GM12878 (cell line): ENCODE data around the gene UNG. TPM values are rescaled to one million over a fixed set of nuclear protein-coding genes. Genes with fewer than 3 reads are reported as not detected.
A peak's percentile ranks its signal among the peaks of the same experiment; 100 is the strongest.

Experiments
- CUX1 ChIP-seq: IDR thresholded peaks from 2 replicates; pipeline ENCODE4 v1.6.1; 2012; ENCODE audit warnings: improper control_type of control experiment, low read depth, low read length; ENCODE audit not compliant: insufficient replicate concordance
- FOS ChIP-seq: IDR thresholded peaks from 3 replicates; pipeline ENCODE4 v1.6.1; 2011; ENCODE audit warnings: borderline replicate concordance; ENCODE audit not compliant: insufficient read length; ENCODE audit errors: extremely low read depth
- GABPA ChIP-seq: IDR thresholded peaks from 2 replicates; pipeline ENCODE4 v1.6.1; 2014; ENCODE audit warnings: antibody characterized with exemption, low read depth, mild to moderate bottlenecking, inconsistent platforms
- MYB ChIP-seq: fragments of 150-350 bp; IDR thresholded peaks from 2 replicates; pipeline ENCODE4 v1.6.1; 2014; ENCODE audit warnings: mild to moderate bottlenecking, low read depth, low read length, borderline replicate concordance
- NFYA ChIP-seq: IDR thresholded peaks from 2 replicates; pipeline ENCODE4 v1.6.1; 2011; ENCODE audit warnings: low read depth, mild to moderate bottlenecking, low read length, improper control_type of control experiment, borderline replicate concordance
- POLR2AphosphoS2 ChIP-seq: IDR thresholded peaks from 2 replicates; pipeline ENCODE4 v1.6.1; 2011; ENCODE audit warnings: low read depth, mild to moderate bottlenecking, low read length, improper control_type of control experiment, moderate library complexity
- SREBF1 ChIP-seq: IDR thresholded peaks from 2 replicates; pipeline ENCODE4 v1.6.1; 2012; ENCODE audit warnings: mild to moderate bottlenecking, low read length
- ZNF207 ChIP-seq: fragments of 450-650 bp; IDR thresholded peaks from 2 replicates; pipeline ENCODE4 v1.6.1; 2014; ENCODE audit warnings: antibody characterized with exemption, mild to moderate bottlenecking, borderline replicate concordance
- polyA plus RNA-seq, 11 experiments: library from polyadenylated mRNA; depleted of rRNA in 4 of 11; unstranded in 6 of 11; stranded (reverse) in 5 of 11; fragments of >200 nt; fragmentation: Nextera tagmentation in 4 of 11; fragmentation: Illumina TruSeq in 1 of 11; extraction: Ambion mirVana in 4 of 11; extraction: Trizol in 1 of 11; gene quantifications; 1 replicate in 1 of 11; 2 replicates in 10 of 11; pipeline versions ENCODE4 v1.2.1 to v1.2.3, GENCODE V29; 2011 to 2016; ENCODE audit warnings: inconsistent platforms in 2 of 11, missing spikeins in 2 of 11, low read depth in 1 of 11
- total RNA-seq, 4 experiments: library from RNA; depleted of rRNA in 3 of 4; stranded (reverse); fragments of >200 nt in 3 of 4; fragmentation: Illumina TruSeq in 1 of 4; extraction: Trizol in 1 of 4; gene quantifications; 2 replicates each; pipeline versions ENCODE4 v1.2.1 to v1.2.3, GENCODE V29; 2013 to 2021
- TF ChIP-seq, protein P1 (sequence below), 3 experiments: IDR thresholded peaks in 2 of 3; conservative IDR thresholded peaks in 1 of 3; 2 replicates each; pipeline ENCODE4 v1.5.1; 2011; ENCODE audit warnings: low read depth in 3 of 3, low read length in 3 of 3, mild to moderate bottlenecking in 3 of 3, control low read depth in 2 of 3, moderate library complexity in 2 of 3, inconsistent platforms in 1 of 3, mixed read lengths in 1 of 3; ENCODE audit not compliant: control insufficient read depth in 2 of 3, insufficient read depth in 1 of 3; ENCODE audit errors: extremely low read depth in 1 of 3
- TF ChIP-seq, protein P2 (sequence below): IDR thresholded peaks from 2 replicates; pipeline ENCODE4 v1.6.1; 2012; ENCODE audit warnings: low read depth, low read length, improper control_type of control experiment
- TF ChIP-seq, protein P3 (sequence below): fragments of 450-650 bp; formaldehyde crosslinking; IDR thresholded peaks from 2 replicates; pipeline ENCODE4 v1.4.0; 2020; ENCODE audit warnings: mild to moderate bottlenecking, moderate library complexity
- TF ChIP-seq, protein P4 (sequence below): fragments of 450-650 bp; IDR thresholded peaks from 2 replicates; pipeline ENCODE4 v1.6.1; 2017; ENCODE audit warnings: mild to moderate bottlenecking, low read depth, inconsistent platforms; ENCODE audit not compliant: poor library complexity, severe bottlenecking

UNG gene
- total and polyA plus RNA-seq, 10 of the 15 experiments (the other 5 are each of a cell fraction or from before 2014, with no cell fraction given), result 9.5 to 81.9 (median 48.2) TPM

- TF ChIP-seq CUX1 (no peak), POLR2AphosphoS2 (peak; percentile 52; the same call in 1 of the 2 replicates), ZNF207 (peak; percentile 99), MYB (0 out of 2 replicates have a peak, but pooled peaks have one; percentile 38), GABPA (peak; percentile 100), NFYA (no peak), FOS (no peak), SREBF1 (peak; percentile 60; the same call in 1 of the 2 replicates)
- TF ChIP-seq, protein P1, sequence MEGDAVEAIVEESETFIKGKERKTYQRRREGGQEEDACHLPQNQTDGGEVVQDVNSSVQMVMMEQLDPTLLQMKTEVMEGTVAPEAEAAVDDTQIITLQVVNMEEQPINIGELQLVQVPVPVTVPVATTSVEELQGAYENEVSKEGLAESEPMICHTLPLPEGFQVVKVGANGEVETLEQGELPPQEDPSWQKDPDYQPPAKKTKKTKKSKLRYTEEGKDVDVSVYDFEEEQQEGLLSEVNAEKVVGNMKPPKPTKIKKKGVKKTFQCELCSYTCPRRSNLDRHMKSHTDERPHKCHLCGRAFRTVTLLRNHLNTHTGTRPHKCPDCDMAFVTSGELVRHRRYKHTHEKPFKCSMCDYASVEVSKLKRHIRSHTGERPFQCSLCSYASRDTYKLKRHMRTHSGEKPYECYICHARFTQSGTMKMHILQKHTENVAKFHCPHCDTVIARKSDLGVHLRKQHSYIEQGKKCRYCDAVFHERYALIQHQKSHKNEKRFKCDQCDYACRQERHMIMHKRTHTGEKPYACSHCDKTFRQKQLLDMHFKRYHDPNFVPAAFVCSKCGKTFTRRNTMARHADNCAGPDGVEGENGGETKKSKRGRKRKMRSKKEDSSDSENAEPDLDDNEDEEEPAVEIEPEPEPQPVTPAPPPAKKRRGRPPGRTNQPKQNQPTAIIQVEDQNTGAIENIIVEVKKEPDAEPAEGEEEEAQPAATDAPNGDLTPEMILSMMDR (IDR thresholded peaks at IDR 0.05 in 2 of 3, conservative IDR thresholded peaks at IDR 0.05 in 1 of 3; ENCODE audit: control insufficient read depth in 2 of 3, extremely low read depth in 1 of 3, insufficient read depth in 1 of 3, low read depth in 3 of 3, low read length in 3 of 3), result no peak
- TF ChIP-seq, protein P2, sequence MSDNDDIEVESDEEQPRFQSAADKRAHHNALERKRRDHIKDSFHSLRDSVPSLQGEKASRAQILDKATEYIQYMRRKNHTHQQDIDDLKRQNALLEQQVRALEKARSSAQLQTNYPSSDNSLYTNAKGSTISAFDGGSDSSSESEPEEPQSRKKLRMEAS, result 0 out of 2 replicates have a peak, but pooled peaks have one; percentile 46
- TF ChIP-seq, protein P3, sequence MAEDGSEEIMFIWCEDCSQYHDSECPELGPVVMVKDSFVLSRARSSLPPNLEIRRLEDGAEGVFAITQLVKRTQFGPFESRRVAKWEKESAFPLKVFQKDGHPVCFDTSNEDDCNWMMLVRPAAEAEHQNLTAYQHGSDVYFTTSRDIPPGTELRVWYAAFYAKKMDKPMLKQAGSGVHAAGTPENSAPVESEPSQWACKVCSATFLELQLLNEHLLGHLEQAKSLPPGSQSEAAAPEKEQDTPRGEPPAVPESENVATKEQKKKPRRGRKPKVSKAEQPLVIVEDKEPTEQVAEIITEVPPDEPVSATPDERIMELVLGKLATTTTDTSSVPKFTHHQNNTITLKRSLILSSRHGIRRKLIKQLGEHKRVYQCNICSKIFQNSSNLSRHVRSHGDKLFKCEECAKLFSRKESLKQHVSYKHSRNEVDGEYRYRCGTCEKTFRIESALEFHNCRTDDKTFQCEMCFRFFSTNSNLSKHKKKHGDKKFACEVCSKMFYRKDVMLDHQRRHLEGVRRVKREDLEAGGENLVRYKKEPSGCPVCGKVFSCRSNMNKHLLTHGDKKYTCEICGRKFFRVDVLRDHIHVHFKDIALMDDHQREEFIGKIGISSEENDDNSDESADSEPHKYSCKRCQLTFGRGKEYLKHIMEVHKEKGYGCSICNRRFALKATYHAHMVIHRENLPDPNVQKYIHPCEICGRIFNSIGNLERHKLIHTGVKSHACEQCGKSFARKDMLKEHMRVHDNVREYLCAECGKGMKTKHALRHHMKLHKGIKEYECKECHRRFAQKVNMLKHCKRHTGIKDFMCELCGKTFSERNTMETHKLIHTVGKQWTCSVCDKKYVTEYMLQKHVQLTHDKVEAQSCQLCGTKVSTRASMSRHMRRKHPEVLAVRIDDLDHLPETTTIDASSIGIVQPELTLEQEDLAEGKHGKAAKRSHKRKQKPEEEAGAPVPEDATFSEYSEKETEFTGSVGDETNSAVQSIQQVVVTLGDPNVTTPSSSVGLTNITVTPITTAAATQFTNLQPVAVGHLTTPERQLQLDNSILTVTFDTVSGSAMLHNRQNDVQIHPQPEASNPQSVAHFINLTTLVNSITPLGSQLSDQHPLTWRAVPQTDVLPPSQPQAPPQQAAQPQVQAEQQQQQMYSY (CRISPR knock-in tag), result no peak
- TF ChIP-seq, protein P4, sequence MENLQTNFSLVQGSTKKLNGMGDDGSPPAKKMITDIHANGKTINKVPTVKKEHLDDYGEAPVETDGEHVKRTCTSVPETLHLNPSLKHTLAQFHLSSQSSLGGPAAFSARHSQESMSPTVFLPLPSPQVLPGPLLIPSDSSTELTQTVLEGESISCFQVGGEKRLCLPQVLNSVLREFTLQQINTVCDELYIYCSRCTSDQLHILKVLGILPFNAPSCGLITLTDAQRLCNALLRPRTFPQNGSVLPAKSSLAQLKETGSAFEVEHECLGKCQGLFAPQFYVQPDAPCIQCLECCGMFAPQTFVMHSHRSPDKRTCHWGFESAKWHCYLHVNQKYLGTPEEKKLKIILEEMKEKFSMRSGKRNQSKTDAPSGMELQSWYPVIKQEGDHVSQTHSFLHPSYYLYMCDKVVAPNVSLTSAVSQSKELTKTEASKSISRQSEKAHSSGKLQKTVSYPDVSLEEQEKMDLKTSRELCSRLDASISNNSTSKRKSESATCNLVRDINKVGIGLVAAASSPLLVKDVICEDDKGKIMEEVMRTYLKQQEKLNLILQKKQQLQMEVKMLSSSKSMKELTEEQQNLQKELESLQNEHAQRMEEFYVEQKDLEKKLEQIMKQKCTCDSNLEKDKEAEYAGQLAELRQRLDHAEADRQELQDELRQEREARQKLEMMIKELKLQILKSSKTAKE, result no peak
Observed at GRCh38 chr12:109052414-109053323, 44.7 kb upstream of the UNG start, which contains the start of gene USP30 (continued).
